GM21423 (cell line): ENCODE data around the gene MND1.

Experiments used
- ATAC-seq: cut with Tn5 transposase; IDR thresholded peaks from one replicate; pipeline ENCODE4 v1.9.1; 2021; ENCODE audit warnings: mild to moderate bottlenecking, moderate library complexity; ENCODE audit not compliant: unreplicated experiment

Gene MND1, protein sequence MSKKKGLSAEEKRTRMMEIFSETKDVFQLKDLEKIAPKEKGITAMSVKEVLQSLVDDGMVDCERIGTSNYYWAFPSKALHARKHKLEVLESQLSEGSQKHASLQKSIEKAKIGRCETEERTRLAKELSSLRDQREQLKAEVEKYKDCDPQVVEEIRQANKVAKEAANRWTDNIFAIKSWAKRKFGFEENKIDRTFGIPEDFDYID

GRCh38 chr4:153344131-153345011 is at the start of gene MND1:
Gene MND1 (plus strand): TSS chr4:153344688. CDS start chr4:153344738, 50 bp downstream.
- ATAC-seq, result peak; percentile 78

DNA sequence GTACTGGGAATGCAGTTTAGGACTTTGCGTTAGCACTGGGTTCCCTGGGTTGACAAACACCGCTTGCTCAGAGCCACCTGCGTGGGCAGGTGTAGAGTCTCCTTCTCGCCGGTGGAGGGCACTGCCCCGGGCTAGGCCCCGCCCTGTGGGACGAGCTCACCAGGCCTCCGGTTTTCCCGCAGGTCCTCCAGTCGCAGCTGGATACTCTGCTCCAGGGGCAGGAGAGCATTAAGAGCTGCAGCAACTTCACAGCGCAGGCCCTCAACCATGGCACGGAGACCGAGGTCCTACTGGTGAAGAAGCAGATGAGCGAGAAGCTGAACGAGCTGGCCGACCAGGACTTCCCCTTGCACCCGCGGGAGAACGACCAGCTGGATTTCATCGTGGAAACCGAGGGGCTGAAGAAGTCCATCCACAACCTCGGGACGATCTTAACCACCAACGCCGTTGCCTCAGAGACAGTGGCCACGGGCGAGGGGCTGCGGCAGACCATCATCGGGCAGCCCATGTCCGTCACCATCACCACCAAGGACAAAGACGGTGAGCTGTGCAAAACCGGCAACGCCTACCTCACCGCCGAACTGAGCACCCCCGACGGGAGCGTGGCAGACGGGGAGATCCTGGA is 49.2 kb upstream of the MND1 start:
- no peak for ATAC-seq

DNA sequence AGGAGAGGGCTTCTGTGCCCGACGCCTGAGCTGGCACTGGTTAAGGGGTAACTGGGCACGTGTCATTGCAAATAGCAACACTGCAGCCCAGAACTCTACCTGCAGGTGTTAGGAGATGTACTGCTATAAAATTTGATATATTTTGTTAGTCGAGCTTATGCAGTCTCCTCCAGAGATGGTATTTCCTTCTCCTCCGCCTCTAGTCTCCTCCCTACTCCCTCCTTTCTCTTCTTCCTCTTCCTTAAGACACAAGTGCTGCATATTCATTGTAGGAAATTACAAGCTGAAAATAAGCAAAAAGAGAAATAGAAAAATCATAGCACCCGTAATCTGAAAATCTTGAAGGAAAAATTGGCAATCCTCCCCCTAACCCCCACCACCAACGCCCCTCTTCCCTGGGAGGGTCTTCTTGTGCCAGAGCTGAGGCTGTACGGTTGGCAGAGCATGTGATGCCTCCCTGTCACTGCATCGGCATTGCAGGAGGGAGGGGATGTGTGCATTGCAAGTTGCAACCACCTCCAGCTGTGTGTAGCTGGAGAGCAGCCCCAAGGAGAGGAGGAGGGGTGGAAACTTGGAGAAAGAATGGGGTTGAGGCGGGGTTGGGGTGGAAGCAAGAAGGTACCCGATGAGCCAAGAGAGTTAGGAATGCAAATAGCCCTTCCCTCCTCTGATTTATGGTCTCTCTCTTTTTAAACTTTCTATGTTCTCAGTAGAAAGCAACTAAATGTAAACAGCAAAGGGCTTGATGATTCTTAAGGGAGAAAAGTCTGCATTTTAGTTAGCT is 48.3 kb upstream of the MND1 start:
- no peak for ATAC-seq

DNA sequence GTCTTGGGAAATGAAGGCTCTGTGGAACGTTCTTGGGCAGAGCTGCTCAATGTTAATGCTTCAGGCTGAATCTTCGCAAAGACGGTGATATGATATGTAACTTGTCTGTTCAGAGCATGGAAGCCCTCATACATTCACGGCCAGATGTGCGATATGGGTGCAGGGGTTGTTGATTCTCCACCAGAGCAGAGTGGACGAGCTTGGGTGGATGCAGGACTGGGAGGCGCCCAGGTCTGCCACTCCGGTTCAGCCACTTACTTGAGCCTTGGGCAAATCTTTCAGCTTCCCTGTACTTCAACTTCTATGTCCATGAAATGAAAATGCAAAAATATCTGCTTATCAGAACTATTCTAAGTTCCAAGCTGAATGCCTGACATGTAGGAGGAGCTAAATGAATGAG is 47.4 kb upstream of the MND1 start:
- no peak for ATAC-seq

DNA sequence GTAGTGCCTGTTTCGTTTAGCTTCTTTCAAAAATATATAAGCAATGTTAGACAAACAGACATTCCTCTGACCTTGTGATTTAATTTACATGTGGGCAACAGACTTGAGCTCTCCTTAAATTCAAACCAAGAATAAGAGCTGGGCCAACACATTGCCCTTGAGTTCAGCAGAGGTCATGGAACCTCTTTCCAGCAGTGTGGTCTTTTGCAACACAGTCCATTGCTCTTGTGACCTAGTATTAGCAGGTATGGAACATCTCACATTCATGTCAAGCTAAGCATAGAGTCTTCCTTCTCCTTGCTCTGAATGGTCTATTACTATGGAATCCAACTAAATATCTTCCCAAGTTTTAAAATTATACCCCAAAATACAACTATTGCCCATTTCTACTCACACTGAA is 33.7 kb upstream of the MND1 start:
- ATAC-seq, result no peak

- no peak for ATAC-seq
These were observed 29.6 kb upstream of the MND1 start for GRCh38 chr4:153314915-153315314.

DNA sequence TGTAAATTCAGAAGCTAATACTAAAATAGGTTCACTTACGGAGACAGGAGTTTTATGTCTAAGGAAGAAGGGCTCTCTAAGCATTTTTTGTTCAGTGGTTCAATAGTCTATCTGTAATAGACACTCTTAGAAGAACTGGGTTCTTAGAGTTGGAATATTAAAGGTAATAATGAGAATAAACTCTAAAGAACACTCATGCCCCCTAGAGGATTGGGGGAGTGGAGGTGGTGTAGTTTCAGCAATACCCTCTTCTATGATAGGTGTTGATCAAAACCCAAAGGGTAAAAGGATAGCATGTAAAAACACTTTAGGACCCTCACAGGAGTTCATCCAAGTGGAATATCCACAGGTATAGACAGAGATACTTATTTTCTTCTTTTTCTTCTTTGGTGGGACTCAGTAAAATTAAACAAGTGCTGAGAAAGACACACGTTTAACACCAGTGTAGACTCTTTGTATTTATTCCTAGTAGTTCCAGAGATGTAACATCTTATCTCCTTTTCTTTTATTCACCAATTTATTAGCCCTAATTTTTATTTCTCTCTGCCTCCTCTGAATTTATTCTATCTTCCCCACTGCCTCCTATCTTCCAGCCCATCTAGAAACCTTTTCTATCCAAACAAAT is 25.7 kb upstream of the MND1 start:
- ATAC-seq, result no peak

DNA sequence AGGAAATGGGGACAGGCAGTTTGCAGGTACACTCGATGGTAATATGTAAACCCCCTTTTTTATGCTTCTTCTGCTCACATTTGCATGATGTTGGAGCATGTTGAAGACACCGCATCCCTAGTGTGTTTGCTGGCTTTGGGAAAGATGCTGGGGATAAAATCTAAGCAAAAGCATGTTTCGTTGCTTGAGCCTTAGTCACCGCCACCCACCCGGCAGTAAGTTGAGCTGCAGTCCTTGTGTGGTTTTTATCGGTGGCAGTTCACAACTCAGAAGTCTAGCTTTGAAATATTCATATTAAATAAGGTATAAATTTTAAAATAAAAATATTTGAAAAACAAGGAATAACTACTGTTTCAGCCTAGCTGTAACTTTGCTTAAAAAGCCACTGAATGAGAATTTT is 21.7 kb upstream of the MND1 start:
- ATAC-seq, result no peak

- ATAC-seq, result no peak
These were observed 20.4 kb upstream of the MND1 start for GRCh38 chr4:153324046-153324445.

- ATAC-seq, result no peak
These were observed 18.9 kb upstream of the MND1 start for GRCh38 chr4:153325558-153325957.

GRCh38 chr4:153326513-153326912 is 18.0 kb upstream of the MND1 start:
- ATAC-seq, result no peak

DNA sequence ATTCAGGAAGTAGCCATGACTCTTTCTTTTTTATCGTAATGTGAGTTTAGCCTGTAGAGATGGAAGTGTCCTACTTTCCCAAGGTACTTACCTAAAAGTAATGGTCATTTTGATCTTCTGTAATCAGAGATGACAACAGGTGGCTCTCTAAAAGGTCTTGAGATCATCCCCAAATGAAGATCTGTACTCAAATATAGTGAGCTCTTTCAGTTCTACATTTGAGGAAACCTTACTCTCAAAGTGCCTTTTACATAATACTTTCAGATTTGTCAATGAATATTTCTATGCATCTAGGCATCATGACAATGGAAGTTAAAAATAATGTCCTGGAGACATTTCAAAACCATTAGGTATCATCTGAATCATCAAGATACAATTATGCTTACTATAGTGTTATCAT is 17.2 kb upstream of the MND1 start:
- ATAC-seq, result no peak

GRCh38 chr4:153332936-153333335 is 11.6 kb upstream of the MND1 start:
- no peak for ATAC-seq

GRCh38 chr4:153333874-153334273 is 10.6 kb upstream of the MND1 start:
- no peak for ATAC-seq

- ATAC-seq, result no peak
These were observed 8.8 kb upstream of the MND1 start for GRCh38 chr4:153335665-153336064.

DNA sequence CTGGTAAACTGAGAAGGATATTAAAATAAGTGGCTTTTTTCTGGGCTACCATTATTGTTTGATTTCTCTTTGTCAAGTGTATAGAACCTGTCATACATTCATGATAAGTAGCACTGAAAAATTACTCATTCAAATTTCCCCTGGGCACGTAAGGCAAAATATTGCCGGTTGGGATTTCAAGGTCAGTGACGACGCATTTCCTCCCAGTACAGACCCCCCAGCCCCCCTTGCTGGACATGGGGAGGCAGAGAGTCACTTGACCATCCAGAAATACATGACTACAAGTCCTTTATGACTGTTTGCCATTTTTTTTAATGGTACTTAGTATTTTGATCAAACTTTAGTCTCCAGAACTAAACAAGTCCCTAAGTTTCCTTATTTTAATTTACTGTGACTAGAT is 6.8 kb upstream of the MND1 start:
- no peak for ATAC-seq

GRCh38 chr4:153341575-153342090 is 2.9 kb upstream of the MND1 start:
- no peak for ATAC-seq

GRCh38 chr4:153342751-153343552 is 1.5 kb upstream of the MND1 start:
- no peak for ATAC-seq
